H9 (cell line): ENCODE results near the gene SETD7. TPM values are rescaled to one million over a fixed set of nuclear protein-coding genes. Genes with fewer than 3 reads are reported as not detected.

Experiments
- DNase-seq: peaks from one replicate; pipeline ENCODE4 v3.0.0-alpha.2; 2017
- H2AFZ ChIP-seq: one replicate; pipeline ENCODE4 v1.6.1; 2013; ENCODE audit warnings: mild to moderate bottlenecking, low read length, control low read depth, moderate library complexity
- H2AK5ac ChIP-seq: 2 replicates; pipeline ENCODE4 v1.6.1; 2013; ENCODE audit warnings: low read length, control low read depth, mixed read lengths; ENCODE audit not compliant: insufficient read length
- H2BK120ac ChIP-seq: one replicate; pipeline ENCODE4 v1.6.1; 2013; ENCODE audit warnings: low read depth, mild to moderate bottlenecking, low read length, control low read depth, inconsistent platforms; ENCODE audit not compliant: poor library complexity, severe bottlenecking
- H2BK12ac ChIP-seq: 2 replicates; pipeline ENCODE4 v1.6.1; 2013; ENCODE audit warnings: low read length, control low read depth, mixed read lengths, low read depth; ENCODE audit not compliant: insufficient read length
- H2BK15ac ChIP-seq: 2 replicates; pipeline ENCODE4 v1.6.1; 2013; ENCODE audit warnings: low read depth, low read length, control low read depth
- H2BK20ac ChIP-seq: one replicate; pipeline ENCODE4 v1.6.1; 2013; ENCODE audit warnings: low read depth, mild to moderate bottlenecking, low read length, control low read depth, inconsistent platforms; ENCODE audit not compliant: poor library complexity, severe bottlenecking
- H2BK5ac ChIP-seq: 2 replicates; pipeline ENCODE4 v1.6.1; 2013; ENCODE audit warnings: low read length, control low read depth, mixed read lengths; ENCODE audit not compliant: insufficient read length
- H3K14ac ChIP-seq: 2 replicates; pipeline ENCODE4 v1.6.1; 2013; ENCODE audit warnings: low read length, control low read depth; ENCODE audit not compliant: insufficient read depth
- H3K18ac ChIP-seq: 2 replicates; pipeline ENCODE4 v1.6.1; 2013; ENCODE audit warnings: low read depth, mild to moderate bottlenecking, mixed read lengths, low read length, control low read depth; ENCODE audit not compliant: insufficient read length
- H3K23ac ChIP-seq: 2 replicates; pipeline ENCODE4 v1.6.1; 2013; ENCODE audit warnings: low read length, control low read depth, mixed read lengths, low read depth; ENCODE audit not compliant: insufficient read length
- H3K23me2 ChIP-seq: 2 replicates; pipeline ENCODE4 v1.6.1; 2013; ENCODE audit warnings: low read depth, mild to moderate bottlenecking, mixed read lengths, low read length, control low read depth; ENCODE audit not compliant: insufficient read length, poor library complexity, severe bottlenecking
- H3K27ac ChIP-seq: 2 replicates; pipeline ENCODE4 v1.5.1; 2013; ENCODE audit warnings: low read length, control low read depth, mixed read lengths, low read depth; ENCODE audit not compliant: insufficient read length
- H3K27me3 ChIP-seq: 2 replicates; pipeline ENCODE4 v1.6.1; 2013; ENCODE audit warnings: low read length, control low read depth, inconsistent platforms; ENCODE audit not compliant: insufficient read depth
- H3K4ac ChIP-seq: 2 replicates; pipeline ENCODE4 v1.6.1; 2013; ENCODE audit warnings: low read depth, mild to moderate bottlenecking, control low read depth, inconsistent platforms, low read length, moderate library complexity
- H3K4me1 ChIP-seq: 2 replicates; pipeline ENCODE4 v1.6.1; 2013; ENCODE audit warnings: low read length, control low read depth, inconsistent platforms; ENCODE audit not compliant: insufficient read depth
- H3K4me2 ChIP-seq: 2 replicates; pipeline ENCODE4 v1.6.1; 2013; ENCODE audit warnings: low read length, control low read depth, mixed read lengths; ENCODE audit not compliant: insufficient read length, insufficient read depth
- H3K56ac ChIP-seq: 2 replicates; pipeline ENCODE4 v1.6.1; 2013; ENCODE audit warnings: low read depth, mild to moderate bottlenecking, mixed read lengths, low read length, control low read depth; ENCODE audit not compliant: insufficient read length
- H3K79me1 ChIP-seq: 2 replicates; pipeline ENCODE4 v1.6.1; 2013; ENCODE audit warnings: low read depth, mild to moderate bottlenecking, moderate library complexity, low read length, control low read depth, inconsistent platforms; ENCODE audit not compliant: insufficient read depth, poor library complexity, severe bottlenecking
- H3K79me2 ChIP-seq: 2 replicates; pipeline ENCODE4 v1.6.1; 2013; ENCODE audit warnings: low read length, control low read depth, inconsistent platforms; ENCODE audit not compliant: insufficient read depth
- H3K9ac ChIP-seq: 2 replicates; pipeline ENCODE4 v1.6.1; 2013; ENCODE audit warnings: low read length, control low read depth, mixed read lengths; ENCODE audit not compliant: insufficient read length; ENCODE audit errors: extremely low read depth
- H3K9me3 ChIP-seq: one replicate; pipeline ENCODE4 v1.6.1; 2013; ENCODE audit warnings: low read depth, low read length, inconsistent platforms; ENCODE audit not compliant: control insufficient read depth
- H3T11ph ChIP-seq: one replicate; pipeline ENCODE4 v1.6.1; 2013; ENCODE audit warnings: mild to moderate bottlenecking, low read length, control low read depth, inconsistent platforms
- H4K20me1 ChIP-seq: one replicate; pipeline ENCODE4 v1.6.1; 2013; ENCODE audit not compliant: control insufficient read depth, insufficient read length, insufficient read depth
- H4K5ac ChIP-seq: 2 replicates; pipeline ENCODE4 v1.6.1; 2013; ENCODE audit warnings: low read depth, mild to moderate bottlenecking, mixed read lengths, low read length, control low read depth; ENCODE audit not compliant: insufficient read length
- H4K8ac ChIP-seq: replicated peaks from 2 replicates; pipeline ENCODE4 v1.6.1; 2013; ENCODE audit warnings: low read length, control low read depth, mixed read lengths, low read depth; ENCODE audit not compliant: insufficient read length
- H4K91ac ChIP-seq: 2 replicates; pipeline ENCODE4 v1.6.1; 2013; ENCODE audit warnings: low read depth, mild to moderate bottlenecking, moderate library complexity, mixed read lengths, low read length, control low read depth; ENCODE audit not compliant: insufficient read length
- H3K27ac Mint-ChIP-seq, 3 experiments: 2 replicates in 2 of 3; 3 replicates in 1 of 3; pipeline ENCODE4 v1.8.0; 2020 to 2021; ENCODE audit warnings: mixed read lengths in 3 of 3, mild to moderate bottlenecking in 1 of 3, moderate library complexity in 1 of 3
- H3K27me3 Mint-ChIP-seq: 2 replicates; pipeline ENCODE4 v1.8.0; 2021; ENCODE audit warnings: low read depth, mild to moderate bottlenecking, moderate library complexity, mixed read lengths
- H3K36me3 Mint-ChIP-seq, 3 experiments: 2 replicates in 2 of 3; 3 replicates in 1 of 3; pipeline ENCODE4 v1.8.0; 2020 to 2021; ENCODE audit warnings: low read depth in 3 of 3, mixed read lengths in 3 of 3; ENCODE audit not compliant: insufficient read depth in 1 of 3
- H3K4me1 Mint-ChIP-seq, 2 experiments: 2 replicates each; pipeline ENCODE4 v1.8.0; 2020; ENCODE audit warnings: mixed read lengths in 2 of 2
- H3K4me3 Mint-ChIP-seq, 2 experiments: 2 replicates in 1 of 2; 3 replicates in 1 of 2; pipeline ENCODE4 v1.8.0; 2020 to 2021; ENCODE audit warnings: mild to moderate bottlenecking in 2 of 2, mixed read lengths in 2 of 2, moderate library complexity in 1 of 2
- H3K9me3 Mint-ChIP-seq, 2 experiments: 2 replicates in 1 of 2; 3 replicates in 1 of 2; pipeline ENCODE4 v1.8.0; 2020; ENCODE audit warnings: mild to moderate bottlenecking in 2 of 2, mixed read lengths in 2 of 2, moderate library complexity in 1 of 2
- WGBS: extraction: QIAGEN DNeasy Blood & Tissue Kit; methylation state at CpG from one replicate; pipeline ENCODE4 v1.1.7; 2013; ENCODE audit warnings: missing lambda C conversion rate, low lambda C conversion rate, mixed read lengths; ENCODE audit not compliant: insufficient read length; ENCODE audit errors: extremely low coverage; 5-methylcytosine and 5-hydroxymethylcytosine counted together
- total RNA-seq: library from RNA; stranded (reverse); gene quantifications from 2 replicates; pipeline ENCODE4 v1.2.1, GENCODE V29; 2021
- TF ChIP-seq, protein P1 (sequence below): fragments of 200-600 bp; sonication (generic); conservative IDR thresholded peaks from 3 replicates; pipeline ENCODE4 v1.8.0; 2021; ENCODE audit warnings: antibody characterized with exemption, mild to moderate bottlenecking

SETD7 gene
- total RNA-seq, 1 experiment from 2014 or later = 1.5 TPM

DNA sequence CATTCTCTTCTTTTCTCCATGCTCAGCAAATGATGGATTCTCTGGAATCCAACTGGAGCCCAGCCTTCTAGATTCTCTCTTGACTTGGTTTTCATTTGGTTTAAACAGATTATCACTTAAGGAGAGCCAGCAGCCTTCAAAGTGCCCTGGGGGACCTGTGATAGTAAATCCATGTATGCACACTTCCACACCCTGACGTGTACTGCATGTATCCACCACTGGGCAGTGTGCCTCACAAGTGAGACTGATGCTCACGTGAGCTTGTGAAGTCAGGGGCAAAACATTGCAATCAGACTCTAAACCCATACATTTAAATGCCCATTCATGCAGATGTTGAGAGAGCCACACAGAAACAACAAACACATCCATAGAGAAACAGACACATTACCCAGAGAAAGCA is 28.0 kb upstream of the SETD7 start:
- Histone ChIP-seq H3K79me2 (no peaks in the 10 kb centered on the region), H3K56ac (no peak overlapping the region), H4K8ac (no peak overlapping the region), H2BK120ac (no peak overlapping the region), H3K79me1 (no peaks in the 10 kb centered on the region), H2AK5ac (no peak overlapping the region), H3K23ac (no peak overlapping the region), H2BK12ac (no peak overlapping the region), H2BK20ac (no peak overlapping the region), H3K4ac (no peak overlapping the region), H3K27ac (no peak overlapping the region), H2BK15ac (no peak overlapping the region), H3K18ac (no peak overlapping the region), H4K20me1 (no peaks in the 10 kb centered on the region), H3K14ac (no peak overlapping the region), H3T11ph (no peak overlapping the region), H3K9me3 (no peaks in the 10 kb centered on the region), H2BK5ac (no peak overlapping the region), H3K4me2 (no peak overlapping the region), H4K91ac (no peak overlapping the region), H3K9ac (no peak overlapping the region), H4K5ac (no peak overlapping the region), H2AFZ (no peak overlapping the region), H3K23me2 (no peaks in the 10 kb centered on the region), H3K4me1 (no peaks in the 10 kb centered on the region), H3K27me3 (peaks cover 6% of the 10 kb centered on the region; the same call in 1 of the 2 replicates)
- Mint-ChIP-seq H3K4me3 (no peak overlapping the region), H3K36me3 (no peaks in the 10 kb centered on the region), H3K9me3 (no peaks in the 10 kb centered on the region; a peak in 1 of 5 replicates), H3K27ac (no peak overlapping the region), H3K27me3 (peaks cover 58% of the 10 kb centered on the region), H3K4me1 (peaks cover 7 to 14% of the 10 kb centered on the region in 2 experiments; a peak in 3 of 4 replicates)
- TF ChIP-seq, protein P1, sequence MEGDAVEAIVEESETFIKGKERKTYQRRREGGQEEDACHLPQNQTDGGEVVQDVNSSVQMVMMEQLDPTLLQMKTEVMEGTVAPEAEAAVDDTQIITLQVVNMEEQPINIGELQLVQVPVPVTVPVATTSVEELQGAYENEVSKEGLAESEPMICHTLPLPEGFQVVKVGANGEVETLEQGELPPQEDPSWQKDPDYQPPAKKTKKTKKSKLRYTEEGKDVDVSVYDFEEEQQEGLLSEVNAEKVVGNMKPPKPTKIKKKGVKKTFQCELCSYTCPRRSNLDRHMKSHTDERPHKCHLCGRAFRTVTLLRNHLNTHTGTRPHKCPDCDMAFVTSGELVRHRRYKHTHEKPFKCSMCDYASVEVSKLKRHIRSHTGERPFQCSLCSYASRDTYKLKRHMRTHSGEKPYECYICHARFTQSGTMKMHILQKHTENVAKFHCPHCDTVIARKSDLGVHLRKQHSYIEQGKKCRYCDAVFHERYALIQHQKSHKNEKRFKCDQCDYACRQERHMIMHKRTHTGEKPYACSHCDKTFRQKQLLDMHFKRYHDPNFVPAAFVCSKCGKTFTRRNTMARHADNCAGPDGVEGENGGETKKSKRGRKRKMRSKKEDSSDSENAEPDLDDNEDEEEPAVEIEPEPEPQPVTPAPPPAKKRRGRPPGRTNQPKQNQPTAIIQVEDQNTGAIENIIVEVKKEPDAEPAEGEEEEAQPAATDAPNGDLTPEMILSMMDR = no peak
- no CpG with 5 or more reads among the region's 2 CpGs for WGBS
- no peak for DNase-seq
